ENCODE measurements around the gene GCHFR. TPM values are rescaled to one million over a fixed set of nuclear protein-coding genes. Genes with fewer than 3 reads are reported as not detected.

GCHFR gene
- 10 to 100 TPM in 3 of 4 donors, 1 to 10 TPM in 1; 10.0 to 47.5 (median 41.9) TPM for total RNA-seq

- H3K9me3 ChIP-seq, result no peaks in the 10 kb centered on the region
- WGBS, 2 donors, result 0 to 5% methylated on average over 3 to 10 of the region's 75 CpGs
- peak within 1 kb of the TSS; percentile 35 to 84 (median 52) for H3K4me3 ChIP-seq
- intact Hi-C loops (cut with DNase I), result no loop called here
- peaks cover 58 to 66% (median 62%) of the 10 kb centered on the region in 3 donors for H3K4me1 ChIP-seq
- no peaks in the 10 kb centered on the region for H3K27me3 ChIP-seq
- H3K27ac ChIP-seq, result peak within 1 kb of the TSS; percentile 86 to 96 (median 90)
- H3K36me3 ChIP-seq, result peaks cover 4 to 16% (median 8%) of the 10 kb centered on the region in 3 donors
- TF ChIP-seq CTCF (IDR thresholded peaks at IDR 0.05), result peak in 4 of 6 experiments; percentile 14 to 45 (median 35)
- peak in 2 of 4 donors; percentile 37 to 73 for TF ChIP-seq POLR2A (IDR thresholded peaks at IDR 0.05)
- DNase-seq, result no peak
Observed at GRCh38 chr15:40763801-40764628, at the start of gene GCHFR. Gene GCHFR, plus strand, starts transcription at chr15:40764068. Its CDS starts 113 bp downstream, at chr15:40764181.

- Histone ChIP-seq H3K4me1 (no peaks in the 10 kb centered on the region), H3K4me3 (no peak overlapping the region), H3K27me3 (no peaks in the 10 kb centered on the region), H3K27ac (no peak overlapping the region), H3K36me3 (no peaks in the 10 kb centered on the region), H3K9me3 (no peaks in the 10 kb centered on the region)
- DNase-seq, result no peak
- no peak for TF ChIP-seq CTCF (IDR thresholded peaks at IDR 0.05)
- TF ChIP-seq POLR2A (IDR thresholded peaks at IDR 0.05), result no peak
- intact Hi-C loops (cut with DNase I), result no loop called here
- WGBS, 2 donors, result 41 to 91% methylated on average over 2 of the region's 2 CpGs
Observed at GRCh38 chr15:40714144-40714543, 49.7 kb upstream of the GCHFR start.

- no peaks in the 10 kb centered on the region for H3K36me3 ChIP-seq
- 91 to 92% methylated on average over 6 of the region's 6 CpGs for WGBS, 2 donors
- DNase-seq, result no peak
- H3K9me3 ChIP-seq, result no peaks in the 10 kb centered on the region
- TF ChIP-seq CTCF (IDR thresholded peaks at IDR 0.05), result no peak
- TF ChIP-seq POLR2A (IDR thresholded peaks at IDR 0.05), result no peak
- intact Hi-C loops (cut with DNase I), result no loop called here
- H3K27ac ChIP-seq, result no peak overlapping the region
- no peak overlapping the region for H3K4me3 ChIP-seq
- no peaks in the 10 kb centered on the region for H3K27me3 ChIP-seq
- H3K4me1 ChIP-seq, result no peaks in the 10 kb centered on the region
Observed at GRCh38 chr15:40716165-40716564, 47.7 kb upstream of the GCHFR start.

- WGBS, 2 donors, result 73 to 83% methylated on average over 1 of the region's 1 CpG
- no peaks in the 10 kb centered on the region for H3K36me3 ChIP-seq
- no peaks in the 10 kb centered on the region for H3K27me3 ChIP-seq
- DNase-seq, result no peak
- intact Hi-C loops (cut with DNase I), result no loop called here
- no peak overlapping the region for H3K27ac ChIP-seq
- no peaks in the 10 kb centered on the region for H3K9me3 ChIP-seq
- TF ChIP-seq CTCF (IDR thresholded peaks at IDR 0.05), result no peak
- TF ChIP-seq POLR2A (IDR thresholded peaks at IDR 0.05), result no peak
- H3K4me1 ChIP-seq, result no peaks in the 10 kb centered on the region
- no peak overlapping the region for H3K4me3 ChIP-seq
Observed at GRCh38 chr15:40721701-40722100, 42.2 kb upstream of the GCHFR start.

GRCh38 chr15:40722354-40722753 lies 41.5 kb upstream of the GCHFR start:
- TF ChIP-seq CTCF (IDR thresholded peaks at IDR 0.05) (no peak), POLR2A (IDR thresholded peaks at IDR 0.05) (no peak)
- intact Hi-C loops (cut with DNase I), result no loop called here
- H3K36me3 ChIP-seq, result no peaks in the 10 kb centered on the region
- no peaks in the 10 kb centered on the region for H3K27me3 ChIP-seq
- WGBS, 2 donors, result 83 to 97% methylated on average over 4 of the region's 4 CpGs
- H3K9me3 ChIP-seq, result no peaks in the 10 kb centered on the region
- DNase-seq, result no peak
- no peaks in the 10 kb centered on the region for H3K4me1 ChIP-seq
- no peak overlapping the region for H3K4me3 ChIP-seq
- no peak overlapping the region for H3K27ac ChIP-seq
